ENCODE measurements around the gene OXNAD1.
"Not testable (repeated sequence)": the region's sequence is repeated elsewhere in the genome, so short reads cannot be mapped to it uniquely, and the experiment has no call there.

OXNAD1 gene

DNA sequence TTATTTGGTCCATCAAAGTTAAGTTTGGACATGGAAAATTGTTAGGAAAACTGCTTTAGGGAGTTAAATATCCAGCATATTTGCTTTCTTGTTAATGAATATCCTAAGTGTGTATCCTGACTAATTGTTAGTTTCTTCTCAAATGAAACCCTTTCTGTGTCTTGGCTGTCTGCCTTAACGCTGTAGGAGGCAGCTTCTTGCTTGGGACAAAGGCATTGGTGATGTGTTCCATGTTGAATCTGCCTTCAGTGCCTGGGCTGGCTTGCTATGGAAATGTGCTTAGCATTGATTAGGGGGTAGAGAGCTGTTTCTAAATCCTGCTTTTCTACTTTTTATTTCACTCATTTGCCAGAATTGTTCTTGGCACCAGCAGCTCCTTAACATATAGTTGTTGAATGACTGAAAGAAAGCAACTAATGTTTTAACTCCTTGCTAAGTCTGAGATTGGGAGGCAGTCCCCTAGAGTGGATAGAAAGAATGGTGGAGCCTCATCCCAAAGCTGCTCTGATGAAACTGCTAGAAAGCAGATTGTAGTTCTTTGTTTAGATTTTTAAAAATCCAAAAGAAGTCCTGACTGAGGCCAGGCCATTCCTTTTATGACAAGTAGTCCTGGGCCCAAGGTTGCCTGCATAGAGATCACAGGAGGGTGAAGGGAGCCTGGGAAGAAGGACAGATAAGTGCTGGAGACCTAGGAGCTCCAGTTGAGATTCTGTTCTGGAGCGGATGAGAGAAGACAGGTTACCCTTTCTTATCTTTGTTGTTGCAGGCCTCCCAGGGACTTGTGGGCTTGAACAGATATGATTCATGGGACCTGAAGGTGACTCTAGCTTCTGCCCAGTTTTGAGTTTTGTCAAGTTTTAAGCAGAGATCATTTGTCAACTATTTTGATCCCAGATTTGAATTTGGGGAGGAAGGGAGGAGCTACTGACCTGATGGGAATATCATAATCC, 39.3 kb downstream of the OXNAD1 start:
- DNase-seq: no peak

DNA sequence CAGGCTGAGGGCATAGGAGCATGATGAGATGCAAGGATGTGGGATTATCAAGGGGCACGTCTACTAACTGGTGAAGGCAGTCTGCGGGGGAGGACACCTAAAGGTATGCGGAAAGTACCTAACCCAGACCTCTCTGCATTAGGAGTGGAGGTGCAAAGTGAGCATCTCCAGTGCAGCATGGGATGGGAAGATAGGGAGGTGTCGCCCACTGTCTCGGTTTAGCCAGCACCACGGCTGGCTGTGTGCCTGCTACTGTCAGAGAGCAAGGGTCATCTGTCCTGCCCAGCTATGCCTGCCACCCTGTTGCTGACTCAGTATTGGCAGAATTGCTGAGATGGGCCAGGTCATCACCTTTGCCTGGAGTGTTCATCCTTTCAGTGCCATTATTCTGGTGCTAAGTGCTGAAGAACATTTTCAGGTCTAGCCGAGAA, 40.1 kb downstream of the OXNAD1 start:
- DNase-seq: no peak

DNA sequence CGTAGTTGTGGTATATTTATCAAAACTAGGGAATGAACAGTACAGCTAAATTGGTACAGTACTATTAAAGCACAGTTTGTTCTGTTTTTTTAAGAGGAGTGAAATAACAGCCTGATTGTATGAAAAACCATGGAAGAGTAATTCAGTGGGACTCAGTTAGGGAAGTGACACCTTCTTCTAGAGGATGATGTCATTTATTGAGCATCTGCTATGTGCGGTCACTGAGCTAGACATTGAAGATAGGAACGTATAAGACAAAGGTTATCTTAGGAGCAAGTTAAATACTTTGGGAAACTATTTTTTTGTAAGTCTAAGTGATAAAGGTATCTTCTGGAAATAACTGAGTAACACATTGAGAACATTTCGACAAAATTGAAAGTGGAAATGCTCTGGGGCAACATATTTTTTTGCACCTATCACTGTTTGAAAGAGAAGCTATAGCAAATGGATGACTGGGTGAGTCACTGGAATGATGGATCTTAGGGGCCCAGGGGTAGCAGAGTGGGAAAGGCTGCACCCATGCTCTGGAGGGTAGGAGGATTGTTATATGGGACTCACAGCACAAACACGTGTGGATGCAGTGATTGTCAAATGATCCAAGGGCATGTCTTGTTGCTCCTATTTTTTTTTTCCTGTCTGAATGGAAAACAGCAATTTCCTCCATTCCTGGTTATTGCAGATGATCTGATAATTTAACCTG, 43.0 kb downstream of the OXNAD1 start:
- DNase-seq: no peak

- DNase-seq: no peak
Measured at GRCh38 chr3:16308727-16309126, 43.7 kb downstream of the OXNAD1 start.

- DNase-seq: no peak
Measured at GRCh38 chr3:16309558-16309957, 44.5 kb downstream of the OXNAD1 start.

- not testable (repeated sequence) for DNase-seq
Measured at GRCh38 chr3:16310486-16310885, 45.5 kb downstream of the OXNAD1 start.

- DNase-seq: no peak
Measured at GRCh38 chr3:16311960-16312451, 47.0 kb downstream of the OXNAD1 start.

GRCh38 chr3:16313886-16314645, 49.1 kb downstream of the OXNAD1 start:
- DNase-seq: no peak

DNA sequence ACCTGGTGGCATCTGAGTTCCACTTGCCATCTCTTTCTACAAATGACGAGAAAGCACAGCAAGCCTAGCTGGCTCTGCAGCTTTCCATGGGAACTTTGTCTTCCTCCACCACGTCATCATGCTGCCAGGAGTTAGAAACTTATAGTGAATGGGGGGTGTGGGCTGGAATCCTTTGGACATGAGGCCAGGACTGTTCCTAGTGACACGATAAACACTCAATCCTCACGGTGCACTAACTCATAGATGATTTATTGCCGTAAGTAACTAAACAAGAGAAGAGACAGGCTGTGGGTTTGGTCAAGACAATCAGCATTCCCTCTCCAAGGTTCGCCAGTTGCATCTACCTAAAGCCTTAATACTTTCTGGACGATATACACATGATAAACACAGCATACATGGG, 50.6 kb downstream of the OXNAD1 start:
- no peak for DNase-seq

DNA sequence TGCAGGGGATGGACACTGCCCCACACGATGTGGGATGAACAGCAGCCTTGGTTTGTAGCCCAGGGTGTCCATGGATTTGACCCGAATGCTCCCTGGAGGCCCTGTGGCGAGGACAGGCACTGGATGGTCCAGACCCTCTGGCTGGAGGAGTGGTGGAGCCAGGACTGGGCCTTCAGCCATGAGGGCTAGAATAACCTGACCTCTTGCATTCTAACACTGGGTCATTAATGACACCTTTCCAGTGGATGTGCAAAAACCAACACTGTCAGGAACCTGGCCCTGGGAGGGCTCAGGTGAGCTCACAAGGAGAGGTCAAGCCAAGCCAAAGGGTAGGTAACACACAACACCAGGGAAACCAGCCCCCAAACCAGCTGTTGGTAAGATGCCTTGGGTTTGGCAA, 51.4 kb downstream of the OXNAD1 start:
- DNase-seq: no peak

DNA sequence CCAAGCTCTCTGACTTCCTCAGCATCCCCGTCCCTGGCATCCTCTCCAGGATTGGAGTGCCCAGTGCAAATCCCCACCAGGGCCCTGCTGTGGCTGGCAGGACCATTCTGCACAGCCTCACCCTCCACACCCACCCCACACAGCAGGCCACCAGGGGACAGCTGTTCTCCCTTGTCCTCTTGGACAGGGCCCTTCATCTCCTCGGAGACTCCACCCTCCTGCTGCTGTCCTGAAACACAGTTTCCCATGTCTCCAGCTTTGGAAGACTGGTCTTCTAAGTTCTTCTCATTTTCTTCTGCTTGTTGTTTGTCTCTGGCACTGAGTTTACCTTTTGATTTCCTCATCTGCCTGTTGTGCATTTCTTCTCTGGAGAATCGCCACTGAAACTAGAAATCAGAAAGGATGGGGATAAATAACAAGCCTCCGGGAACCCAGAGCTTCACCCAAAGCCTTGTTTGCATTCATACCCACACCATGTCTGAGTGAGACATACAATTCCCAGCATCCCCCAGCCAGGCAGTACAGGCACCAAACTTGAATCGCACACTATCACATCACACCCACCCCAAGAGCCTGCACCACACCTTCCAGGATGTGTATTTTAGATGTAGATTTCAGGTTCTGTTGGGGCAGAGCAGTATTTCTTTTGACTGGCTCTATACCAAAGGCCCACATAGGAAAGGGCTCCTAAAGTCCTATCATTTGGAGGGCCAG, 52.0 kb downstream of the OXNAD1 start:
- DNase-seq: no peak

DNA sequence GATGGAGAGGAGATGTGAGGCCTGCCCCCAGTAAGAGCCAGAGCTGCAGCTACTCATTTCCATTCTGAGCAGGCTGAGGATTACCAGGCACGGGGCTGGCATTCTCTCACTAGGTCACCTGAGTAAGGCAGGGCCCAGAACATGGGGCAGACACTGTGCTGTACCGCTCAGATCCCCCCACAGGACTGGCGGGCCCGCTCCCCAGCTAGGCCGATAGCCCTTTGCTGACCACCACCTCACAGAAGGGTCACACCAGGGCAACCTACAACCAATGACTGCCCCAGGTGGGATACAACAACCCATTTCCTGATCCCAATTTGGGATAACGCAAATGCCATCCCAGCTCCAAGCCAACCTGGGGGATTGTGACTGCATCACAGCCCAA, 52.5 kb downstream of the OXNAD1 start:
- no peak for DNase-seq

GRCh38 chr3:16318176-16318575, 53.2 kb downstream of the OXNAD1 start:
- DNase-seq: no peak

DNA sequence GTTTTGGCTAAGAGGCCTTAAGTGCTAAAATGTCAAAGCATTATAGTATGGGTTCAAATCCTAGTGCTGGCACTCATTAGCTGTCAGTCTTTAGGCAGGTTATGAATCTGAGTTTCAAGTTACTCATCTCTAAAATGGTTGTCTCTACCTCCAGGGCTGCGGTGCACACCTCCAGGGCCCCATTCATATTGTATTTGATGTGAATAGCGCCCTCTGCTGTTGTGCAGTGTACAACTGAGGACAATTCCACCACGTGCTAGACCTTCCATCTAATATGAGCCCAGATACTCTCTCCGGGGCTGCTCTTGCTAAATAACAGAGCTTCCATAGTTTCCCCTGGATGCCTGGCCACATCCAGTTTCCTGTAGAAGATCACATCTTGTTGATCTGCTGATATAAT, 54.3 kb downstream of the OXNAD1 start:
- no peak for DNase-seq

DNA sequence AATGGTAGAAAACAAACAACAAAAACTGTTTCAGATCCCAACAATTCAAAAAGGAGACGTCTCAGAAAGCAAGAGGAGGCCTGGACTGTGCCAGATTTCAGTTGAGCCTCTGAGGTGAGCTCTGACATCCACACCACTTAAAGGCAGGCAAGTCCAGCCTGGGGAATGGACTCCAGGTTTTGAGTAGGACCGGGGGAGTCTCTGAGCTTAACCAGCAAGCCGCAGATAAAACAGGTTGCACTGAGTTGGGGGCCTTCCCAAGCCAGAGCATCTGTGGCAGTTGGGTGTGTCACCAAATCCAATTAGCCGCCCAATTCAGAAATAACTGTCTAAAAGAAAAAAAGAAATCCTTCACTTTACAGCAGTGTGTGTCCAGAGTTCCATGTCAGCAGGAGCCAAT, 54.7 kb downstream of the OXNAD1 start:
- no peak for DNase-seq

GRCh38 chr3:16320711-16321110, 55.7 kb downstream of the OXNAD1 start:
- DNase-seq: no peak

- no peak for DNase-seq
Measured at GRCh38 chr3:16322189-16322588, 57.2 kb downstream of the OXNAD1 start.

- no peak for DNase-seq
Measured at GRCh38 chr3:16323737-16324136, 58.7 kb downstream of the OXNAD1 start.

GRCh38 chr3:16325850-16326249, 60.8 kb downstream of the OXNAD1 start:
- DNase-seq: no peak

GRCh38 chr3:16326724-16327349, 61.8 kb downstream of the OXNAD1 start:
- no peak for DNase-seq

DNA sequence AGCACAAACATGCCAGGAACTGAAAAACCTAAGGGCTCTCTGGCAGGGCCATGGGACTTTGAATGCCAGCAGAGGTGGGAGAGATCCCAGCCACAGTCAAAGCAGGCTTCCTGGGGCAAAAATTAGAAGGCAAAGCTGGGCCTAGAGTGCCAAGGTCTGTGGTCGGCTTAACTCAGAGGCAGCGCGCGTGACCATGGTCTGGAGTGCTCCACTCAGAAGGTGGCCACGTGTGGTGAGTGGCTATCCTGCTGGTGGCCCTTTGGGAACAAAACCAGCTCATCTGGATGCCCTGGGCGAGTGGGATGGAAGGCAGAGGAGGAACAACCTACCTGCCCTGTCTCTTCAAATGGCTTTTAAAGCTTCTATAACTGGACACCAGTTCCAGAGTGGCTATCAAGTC, 63.1 kb downstream of the OXNAD1 start:
- DNase-seq: no peak

All from islet precursor cell (in vitro differentiated cells).